Activated naive CD8-positive, alpha-beta T cell treated with anti-CD3 and anti-CD28 coated beads, Interleukin-2, amount 50 U/mL, for 16 hours (primary cell): ENCODE data around the gene KCTD5.
"Not testable (repeated sequence)": the region's sequence is repeated elsewhere in the genome, so short reads cannot be mapped to it uniquely, and the experiment has no call there.

Experiments
- DNase-seq: peaks from one replicate; pipeline ENCODE4 v3.0.0-alpha.2; 2020; ENCODE audit warnings: low read depth, low spot score

The KCTD5 gene

GRCh38 chr16:2682209-2683021 is at the start of gene KCTD5:
Gene KCTD5, plus strand, starts transcription at chr16:2682523. Its CDS starts 26 bp downstream, at chr16:2682549.
- peak; percentile 93 for DNase-seq

GRCh38 chr16:2639071-2639721 is 43.1 kb upstream of the KCTD5 start:
- not testable (repeated sequence) for DNase-seq

GRCh38 chr16:2639722-2640072 is 42.6 kb upstream of the KCTD5 start:
- DNase-seq = not testable (repeated sequence)

- not testable (repeated sequence) for DNase-seq
Measured at GRCh38 chr16:2642561-2642960, 39.8 kb upstream of the KCTD5 start.

- DNase-seq = not testable (repeated sequence)
Measured at GRCh38 chr16:2644754-2645453, 37.4 kb upstream of the KCTD5 start.

GRCh38 chr16:2651268-2651871 is 31.0 kb upstream of the KCTD5 start:
- not testable (repeated sequence) for DNase-seq

GRCh38 chr16:2653915-2654314 is 28.4 kb upstream of the KCTD5 start:
- DNase-seq = not testable (repeated sequence)

- DNase-seq = not testable (repeated sequence)
Measured at GRCh38 chr16:2654949-2655348, 27.4 kb upstream of the KCTD5 start.

- DNase-seq = no peak
Measured at GRCh38 chr16:2656985-2657384, 25.3 kb upstream of the KCTD5 start.

- not testable (repeated sequence) for DNase-seq
Measured at GRCh38 chr16:2657803-2658202, 24.5 kb upstream of the KCTD5 start.

- not testable (repeated sequence) for DNase-seq
Measured at GRCh38 chr16:2659560-2659959, 22.8 kb upstream of the KCTD5 start.

GRCh38 chr16:2660014-2660662 is 22.2 kb upstream of the KCTD5 start:
- not testable (repeated sequence) for DNase-seq

- DNase-seq = not testable (repeated sequence)
Measured at GRCh38 chr16:2660755-2661373, 21.5 kb upstream of the KCTD5 start.

- no peak for DNase-seq
Measured at GRCh38 chr16:2663553-2664546, 18.5 kb upstream of the KCTD5 start.

- no peak for DNase-seq
Measured at GRCh38 chr16:2664574-2664982, 17.7 kb upstream of the KCTD5 start.

GRCh38 chr16:2666671-2667070 is 15.7 kb upstream of the KCTD5 start:
- not testable (repeated sequence) for DNase-seq

- not testable (repeated sequence) for DNase-seq
Measured at GRCh38 chr16:2669587-2669986, 12.7 kb upstream of the KCTD5 start.

- peak; percentile 13 for DNase-seq
Measured at GRCh38 chr16:2670017-2670416, 12.3 kb upstream of the KCTD5 start.

- DNase-seq = not testable (repeated sequence)
Measured at GRCh38 chr16:2671193-2671592, 11.1 kb upstream of the KCTD5 start.

- no peak for DNase-seq
Measured at GRCh38 chr16:2671741-2672140, 10.6 kb upstream of the KCTD5 start.
